Vagina (tissue), 2 donors: Measurements from ENCODE around the gene KLK8.

Experiments used
- CTCF ChIP-seq, 3 experiments: fragments of 450-650 bp in 2 of 3; fragments of 200-600 bp in 1 of 3; sonication (generic) in 1 of 3; IDR thresholded peaks; one replicate each; pipeline ENCODE4 v1.5.1; 2017 to 2019; ENCODE audit warnings: antibody characterized with exemption in 3 of 3, mild to moderate bottlenecking in 2 of 3, moderate library complexity in 2 of 3
- POLR2A ChIP-seq, 2 donors: fragments of 450-650 bp; IDR thresholded peaks; one replicate each; pipeline ENCODE4 v1.6.1; 2017; ENCODE audit warnings: antibody characterized with exemption in 2 of 2, mild to moderate bottlenecking in 2 of 2, moderate library complexity in 2 of 2
- POLR2AphosphoS5 ChIP-seq, 2 donors: sonication (generic); formaldehyde crosslinking; IDR thresholded peaks; one replicate each; pipeline ENCODE4 v1.9.0; 2017; ENCODE audit warnings: antibody characterized with exemption in 2 of 2, mild to moderate bottlenecking in 2 of 2, low read depth in 1 of 2; ENCODE audit not compliant: insufficient read depth in 1 of 2

DNA sequence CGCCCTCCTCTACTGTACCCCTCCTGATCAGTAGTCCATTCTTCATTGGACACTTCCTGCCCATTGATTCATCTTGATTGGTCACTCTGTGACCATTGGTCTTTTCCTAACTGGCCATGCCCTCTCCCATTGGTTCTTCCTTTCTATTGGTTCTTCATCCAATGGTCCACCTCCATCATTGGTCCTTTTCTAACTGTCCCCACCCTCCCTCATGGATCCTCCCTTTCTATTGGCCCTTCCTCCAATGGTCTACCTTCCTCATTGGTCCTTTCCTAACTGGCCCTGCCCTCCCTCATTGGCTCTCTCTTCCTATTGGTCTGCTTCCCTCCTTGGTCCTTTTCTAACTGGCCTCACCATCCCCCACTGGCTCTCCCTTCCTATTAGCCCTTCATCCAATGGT is 39.2 kb downstream of the KLK8 start:
- no peak for TF ChIP-seq CTCF (IDR thresholded peaks at IDR 0.05)
- no peak for TF ChIP-seq POLR2AphosphoS5 (IDR thresholded peaks at IDR 0.05; ENCODE audit: insufficient read depth in 1 of 2, low read depth in 1 of 2)
- no peak for TF ChIP-seq POLR2A (IDR thresholded peaks at IDR 0.05)
